ENCODE measurements around the gene DENND5A. TPM values are rescaled to one million over a fixed set of nuclear protein-coding genes. Genes with fewer than 3 reads are reported as not detected.
A peak's percentile ranks its signal among the peaks of the same experiment; 100 is the strongest.

DENND5A gene
- polyA plus RNA-seq (2012; ENCODE audit: insufficient read length, low read depth): 62.7 TPM

DNA sequence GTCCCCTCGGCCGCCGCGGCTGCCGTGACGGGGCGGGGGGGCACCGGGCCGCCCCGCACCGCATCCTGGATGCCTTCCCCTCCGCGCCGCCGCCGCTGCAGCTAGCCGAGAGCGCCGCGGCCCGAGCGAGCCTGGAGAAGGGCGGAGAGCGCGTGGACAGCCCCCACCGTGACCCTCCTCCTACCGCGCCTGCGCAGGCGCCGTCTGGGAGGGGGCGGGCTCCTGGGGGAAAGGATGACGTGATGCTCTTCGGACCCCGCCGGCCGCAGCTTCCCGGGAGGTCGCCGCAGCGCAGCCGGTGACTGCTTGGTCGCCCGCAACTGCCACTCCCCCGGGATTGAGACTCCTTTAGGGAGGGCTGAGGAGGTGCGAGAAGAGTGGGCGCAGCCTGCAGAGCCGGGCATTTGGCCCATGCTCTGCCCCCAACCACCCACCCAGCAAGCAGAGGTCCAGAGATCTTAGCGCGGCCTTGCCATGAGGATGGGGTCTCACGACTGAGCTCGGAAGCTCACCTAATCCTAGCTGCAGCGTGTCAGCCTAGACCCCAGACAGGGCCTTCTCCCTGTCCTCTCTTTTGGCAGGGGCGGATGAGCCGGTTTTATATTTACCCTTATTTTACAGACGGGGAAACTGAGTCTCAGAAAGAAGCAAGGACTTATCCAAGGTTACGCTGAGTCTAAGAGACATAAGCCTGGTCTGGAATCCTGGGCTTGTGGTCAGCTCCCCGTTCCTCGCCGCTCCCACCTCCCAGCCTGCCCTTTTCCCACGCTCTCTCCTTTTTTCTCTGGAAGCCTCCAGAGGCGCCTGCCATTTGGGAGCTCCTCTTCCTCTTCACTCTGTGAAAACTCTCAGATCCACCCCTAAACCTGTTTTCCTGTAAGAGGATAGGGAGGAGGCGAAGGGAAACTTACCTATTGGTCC, at the start of gene DENND5A:
Gene DENND5A, minus strand, starts transcription at position 140 of the 921 bp plus-strand sequence. CDS start 281 bp downstream, outside the sequence.
- TF ChIP-seq TAF1 (IDR thresholded peaks at IDR 0.05; ENCODE audit: borderline replicate concordance, insufficient read depth, low read length) (0 out of 2 replicates have a peak, but pooled peaks have one; percentile 69), POLR2AphosphoS5 (IDR thresholded peaks at IDR 0.05; ENCODE audit: low read depth, low read length) (peak; percentile 80), SIN3A (IDR thresholded peaks at IDR 0.05; ENCODE audit: borderline replicate concordance, insufficient read depth, low read length) (0 out of 2 replicates have a peak, but pooled peaks have one; percentile 25), FOXP2 (optimal IDR thresholded peaks at IDR 0.05; ENCODE audit: borderline replicate concordance, extremely low read depth, extremely low read length, insufficient read depth) (peak; percentile 37)
- TF ChIP-seq, protein P1, sequence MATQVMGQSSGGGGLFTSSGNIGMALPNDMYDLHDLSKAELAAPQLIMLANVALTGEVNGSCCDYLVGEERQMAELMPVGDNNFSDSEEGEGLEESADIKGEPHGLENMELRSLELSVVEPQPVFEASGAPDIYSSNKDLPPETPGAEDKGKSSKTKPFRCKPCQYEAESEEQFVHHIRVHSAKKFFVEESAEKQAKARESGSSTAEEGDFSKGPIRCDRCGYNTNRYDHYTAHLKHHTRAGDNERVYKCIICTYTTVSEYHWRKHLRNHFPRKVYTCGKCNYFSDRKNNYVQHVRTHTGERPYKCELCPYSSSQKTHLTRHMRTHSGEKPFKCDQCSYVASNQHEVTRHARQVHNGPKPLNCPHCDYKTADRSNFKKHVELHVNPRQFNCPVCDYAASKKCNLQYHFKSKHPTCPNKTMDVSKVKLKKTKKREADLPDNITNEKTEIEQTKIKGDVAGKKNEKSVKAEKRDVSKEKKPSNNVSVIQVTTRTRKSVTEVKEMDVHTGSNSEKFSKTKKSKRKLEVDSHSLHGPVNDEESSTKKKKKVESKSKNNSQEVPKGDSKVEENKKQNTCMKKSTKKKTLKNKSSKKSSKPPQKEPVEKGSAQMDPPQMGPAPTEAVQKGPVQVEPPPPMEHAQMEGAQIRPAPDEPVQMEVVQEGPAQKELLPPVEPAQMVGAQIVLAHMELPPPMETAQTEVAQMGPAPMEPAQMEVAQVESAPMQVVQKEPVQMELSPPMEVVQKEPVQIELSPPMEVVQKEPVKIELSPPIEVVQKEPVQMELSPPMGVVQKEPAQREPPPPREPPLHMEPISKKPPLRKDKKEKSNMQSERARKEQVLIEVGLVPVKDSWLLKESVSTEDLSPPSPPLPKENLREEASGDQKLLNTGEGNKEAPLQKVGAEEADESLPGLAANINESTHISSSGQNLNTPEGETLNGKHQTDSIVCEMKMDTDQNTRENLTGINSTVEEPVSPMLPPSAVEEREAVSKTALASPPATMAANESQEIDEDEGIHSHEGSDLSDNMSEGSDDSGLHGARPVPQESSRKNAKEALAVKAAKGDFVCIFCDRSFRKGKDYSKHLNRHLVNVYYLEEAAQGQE (IDR thresholded peaks at IDR 0.05; ENCODE audit: insufficient read depth in 1 of 2, low read depth in 2 of 2, low read length in 2 of 2): no peak

GRCh38 chr11:9314291-9315077, 49.3 kb upstream of the DENND5A start, which contains the start of gene TMEM41B:
TSS of gene TMEM41B (minus strand) at chr11:9314593. CDS start at chr11:9314441, 152 bp downstream.
- TF ChIP-seq, protein P1 (IDR thresholded peaks at IDR 0.05; ENCODE audit: insufficient read depth in 1 of 2, low read depth in 2 of 2, low read length in 2 of 2): 0 out of 4 replicates have a peak, but pooled peaks of 1 of the 2 experiments have one; percentile 11
- TF ChIP-seq SIN3A (IDR thresholded peaks at IDR 0.05; ENCODE audit: borderline replicate concordance, insufficient read depth, low read length) (peak; percentile 55; the same call in 1 of the 2 replicates), FOXP2 (optimal IDR thresholded peaks at IDR 0.05; ENCODE audit: borderline replicate concordance, extremely low read depth, extremely low read length, insufficient read depth) (peak; percentile 60), POLR2AphosphoS5 (IDR thresholded peaks at IDR 0.05; ENCODE audit: low read depth, low read length) (peak; percentile 59; the same call in 1 of the 2 replicates), TAF1 (IDR thresholded peaks at IDR 0.05; ENCODE audit: borderline replicate concordance, insufficient read depth, low read length) (peak; percentile 57; the same call in 1 of the 2 replicates)

GRCh38 chr11:9313648-9314290, 48.6 kb upstream of the DENND5A start:
- TF ChIP-seq FOXP2 (optimal IDR thresholded peaks at IDR 0.05; ENCODE audit: borderline replicate concordance, extremely low read depth, extremely low read length, insufficient read depth) (no peak), SIN3A (IDR thresholded peaks at IDR 0.05; ENCODE audit: borderline replicate concordance, insufficient read depth, low read length) (no peak), TAF1 (IDR thresholded peaks at IDR 0.05; ENCODE audit: borderline replicate concordance, insufficient read depth, low read length) (no peak), POLR2AphosphoS5 (IDR thresholded peaks at IDR 0.05; ENCODE audit: low read depth, low read length) (no peak)
- TF ChIP-seq, protein P1 (IDR thresholded peaks at IDR 0.05; ENCODE audit: insufficient read depth in 1 of 2, low read depth in 2 of 2, low read length in 2 of 2): no peak

DNA sequence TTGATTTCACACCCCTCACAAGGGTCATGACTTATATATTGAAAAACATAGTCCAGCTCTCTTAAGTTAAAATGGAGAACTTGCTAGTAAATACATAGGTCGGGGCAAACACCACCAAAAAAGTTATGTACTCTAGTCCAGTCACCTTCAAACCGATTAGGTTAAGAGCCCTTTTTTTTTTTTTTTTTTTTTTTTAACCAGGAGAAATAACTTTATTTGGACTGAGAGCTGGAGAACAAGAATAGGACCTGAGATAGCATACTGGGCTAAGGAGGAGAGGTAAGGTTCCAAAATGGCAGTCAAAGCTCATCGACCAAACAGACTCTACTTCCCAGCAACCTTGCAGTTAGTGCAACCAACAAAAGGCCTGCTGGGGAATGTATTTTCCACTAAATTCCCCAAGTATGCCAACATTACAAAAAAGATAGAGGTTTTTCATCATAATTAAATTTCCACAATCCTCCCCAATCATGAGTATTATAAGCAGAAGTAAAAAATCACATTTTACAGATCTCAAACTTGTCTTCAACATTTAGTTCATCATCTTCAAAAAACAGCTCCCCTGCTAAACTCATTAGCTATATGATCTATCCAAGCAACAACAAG, 45.4 kb upstream of the DENND5A start:
- TF ChIP-seq POLR2AphosphoS5 (IDR thresholded peaks at IDR 0.05; ENCODE audit: low read depth, low read length) (no peak), TAF1 (IDR thresholded peaks at IDR 0.05; ENCODE audit: borderline replicate concordance, insufficient read depth, low read length) (no peak), SIN3A (IDR thresholded peaks at IDR 0.05; ENCODE audit: borderline replicate concordance, insufficient read depth, low read length) (no peak), FOXP2 (optimal IDR thresholded peaks at IDR 0.05; ENCODE audit: borderline replicate concordance, extremely low read depth, extremely low read length, insufficient read depth) (no peak)
- TF ChIP-seq, protein P1 (IDR thresholded peaks at IDR 0.05; ENCODE audit: insufficient read depth in 1 of 2, low read depth in 2 of 2, low read length in 2 of 2): no peak

Measured in PFSK-1 (cell line).